IMR-90 (cell line): ENCODE results near the gene HS6ST2.

Experiments
- MAFK ChIP-seq: IDR thresholded peaks from 2 replicates; pipeline ENCODE4 v1.6.1; 2012; ENCODE audit warnings: low read depth, low read length, improper control_type of control experiment
- RCOR1 ChIP-seq: IDR thresholded peaks from 2 replicates; pipeline ENCODE4 v1.6.1; 2012; ENCODE audit warnings: mild to moderate bottlenecking, low read length, improper control_type of control experiment; ENCODE audit not compliant: insufficient replicate concordance
- SMC3 ChIP-seq: fragments of 150-350 bp; IDR thresholded peaks from 2 replicates; pipeline ENCODE4 v1.6.1; 2016; ENCODE audit warnings: low read depth, mild to moderate bottlenecking, antibody characterized with exemption, low read length, moderate library complexity
- TF ChIP-seq, protein P1 (sequence below): conservative IDR thresholded peaks from 2 replicates; pipeline ENCODE4 v1.5.1; 2012; ENCODE audit warnings: mild to moderate bottlenecking, low read depth, low read length, improper control_type of control experiment
- TF ChIP-seq, protein P2 (sequence below): fragments of 150-350 bp; IDR thresholded peaks from 2 replicates; pipeline ENCODE4 v1.6.1; 2016; ENCODE audit warnings: low read depth, mild to moderate bottlenecking, low read length, moderate library complexity, borderline replicate concordance

- TF ChIP-seq RCOR1 (no peak), SMC3 (no peak), MAFK (no peak)
- TF ChIP-seq, protein P1, sequence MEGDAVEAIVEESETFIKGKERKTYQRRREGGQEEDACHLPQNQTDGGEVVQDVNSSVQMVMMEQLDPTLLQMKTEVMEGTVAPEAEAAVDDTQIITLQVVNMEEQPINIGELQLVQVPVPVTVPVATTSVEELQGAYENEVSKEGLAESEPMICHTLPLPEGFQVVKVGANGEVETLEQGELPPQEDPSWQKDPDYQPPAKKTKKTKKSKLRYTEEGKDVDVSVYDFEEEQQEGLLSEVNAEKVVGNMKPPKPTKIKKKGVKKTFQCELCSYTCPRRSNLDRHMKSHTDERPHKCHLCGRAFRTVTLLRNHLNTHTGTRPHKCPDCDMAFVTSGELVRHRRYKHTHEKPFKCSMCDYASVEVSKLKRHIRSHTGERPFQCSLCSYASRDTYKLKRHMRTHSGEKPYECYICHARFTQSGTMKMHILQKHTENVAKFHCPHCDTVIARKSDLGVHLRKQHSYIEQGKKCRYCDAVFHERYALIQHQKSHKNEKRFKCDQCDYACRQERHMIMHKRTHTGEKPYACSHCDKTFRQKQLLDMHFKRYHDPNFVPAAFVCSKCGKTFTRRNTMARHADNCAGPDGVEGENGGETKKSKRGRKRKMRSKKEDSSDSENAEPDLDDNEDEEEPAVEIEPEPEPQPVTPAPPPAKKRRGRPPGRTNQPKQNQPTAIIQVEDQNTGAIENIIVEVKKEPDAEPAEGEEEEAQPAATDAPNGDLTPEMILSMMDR, result no peak
- TF ChIP-seq, protein P2, sequence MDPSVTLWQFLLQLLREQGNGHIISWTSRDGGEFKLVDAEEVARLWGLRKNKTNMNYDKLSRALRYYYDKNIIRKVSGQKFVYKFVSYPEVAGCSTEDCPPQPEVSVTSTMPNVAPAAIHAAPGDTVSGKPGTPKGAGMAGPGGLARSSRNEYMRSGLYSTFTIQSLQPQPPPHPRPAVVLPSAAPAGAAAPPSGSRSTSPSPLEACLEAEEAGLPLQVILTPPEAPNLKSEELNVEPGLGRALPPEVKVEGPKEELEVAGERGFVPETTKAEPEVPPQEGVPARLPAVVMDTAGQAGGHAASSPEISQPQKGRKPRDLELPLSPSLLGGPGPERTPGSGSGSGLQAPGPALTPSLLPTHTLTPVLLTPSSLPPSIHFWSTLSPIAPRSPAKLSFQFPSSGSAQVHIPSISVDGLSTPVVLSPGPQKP, result no peak
Measured at GRCh38 chrX:132858018-132858417, 100.4 kb downstream of the HS6ST2 start.
